ENCODE data around the gene ITSN2.

DNA sequence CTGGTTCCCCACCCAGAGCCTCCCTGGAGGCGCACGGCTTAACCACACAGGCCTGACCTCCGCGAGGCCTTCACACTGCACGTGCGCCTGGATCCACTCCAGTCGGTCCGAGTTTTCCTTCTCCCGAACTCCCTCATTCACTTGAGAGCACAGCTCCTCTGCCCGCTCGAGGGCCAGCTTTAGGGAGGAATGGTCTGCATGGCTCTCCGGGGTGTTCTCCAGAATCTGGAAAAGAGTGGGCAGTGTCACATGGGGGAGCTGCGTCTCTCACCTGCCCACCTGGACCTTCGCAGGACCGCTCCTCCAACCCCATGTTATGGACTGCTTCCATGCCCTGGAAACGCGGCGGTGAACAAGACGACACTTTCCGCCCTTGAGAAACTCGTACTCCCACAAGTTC lies 149.6 kb downstream of the ITSN2 start:
- TF ChIP-seq, protein P1, sequence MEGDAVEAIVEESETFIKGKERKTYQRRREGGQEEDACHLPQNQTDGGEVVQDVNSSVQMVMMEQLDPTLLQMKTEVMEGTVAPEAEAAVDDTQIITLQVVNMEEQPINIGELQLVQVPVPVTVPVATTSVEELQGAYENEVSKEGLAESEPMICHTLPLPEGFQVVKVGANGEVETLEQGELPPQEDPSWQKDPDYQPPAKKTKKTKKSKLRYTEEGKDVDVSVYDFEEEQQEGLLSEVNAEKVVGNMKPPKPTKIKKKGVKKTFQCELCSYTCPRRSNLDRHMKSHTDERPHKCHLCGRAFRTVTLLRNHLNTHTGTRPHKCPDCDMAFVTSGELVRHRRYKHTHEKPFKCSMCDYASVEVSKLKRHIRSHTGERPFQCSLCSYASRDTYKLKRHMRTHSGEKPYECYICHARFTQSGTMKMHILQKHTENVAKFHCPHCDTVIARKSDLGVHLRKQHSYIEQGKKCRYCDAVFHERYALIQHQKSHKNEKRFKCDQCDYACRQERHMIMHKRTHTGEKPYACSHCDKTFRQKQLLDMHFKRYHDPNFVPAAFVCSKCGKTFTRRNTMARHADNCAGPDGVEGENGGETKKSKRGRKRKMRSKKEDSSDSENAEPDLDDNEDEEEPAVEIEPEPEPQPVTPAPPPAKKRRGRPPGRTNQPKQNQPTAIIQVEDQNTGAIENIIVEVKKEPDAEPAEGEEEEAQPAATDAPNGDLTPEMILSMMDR (IDR thresholded peaks at IDR 0.05; ENCODE audit: insufficient read depth, low read depth, low read length), result no peak
- no peak for TF ChIP-seq EZH2 (IDR thresholded peaks at IDR 0.05; ENCODE audit: insufficient read depth, low read length)
